GM06990 (cell line): ENCODE measurements around the gene CFD.

Experiments used
- DNase-seq: peaks from one replicate; pipeline ENCODE4 v3.0.0-alpha.2; 2011; ENCODE audit not compliant: insufficient read length; ENCODE audit errors: extremely low read depth
- H3K27me3 ChIP-seq: replicated peaks from 2 replicates; pipeline ENCODE4 v1.6.0; 2011; ENCODE audit warnings: low read length; ENCODE audit not compliant: control insufficient read depth, insufficient read depth
- H3K36me3 ChIP-seq: 2 replicates; pipeline ENCODE4 v1.5.1; 2011; ENCODE audit warnings: low read length; ENCODE audit not compliant: control insufficient read depth, insufficient read depth
- H3K4me3 ChIP-seq: replicated peaks from 2 replicates; pipeline ENCODE4 v1.5.1; 2011; ENCODE audit warnings: low read depth, mild to moderate bottlenecking, control low read depth, low read length
- TF ChIP-seq, protein P1 (sequence below): IDR thresholded peaks from 2 replicates; pipeline ENCODE4 v1.5.1; 2011; ENCODE audit warnings: low read length, control low read depth, mild to moderate bottlenecking, inconsistent platforms; ENCODE audit not compliant: insufficient read depth, poor library complexity, severe bottlenecking

Gene CFD

DNA sequence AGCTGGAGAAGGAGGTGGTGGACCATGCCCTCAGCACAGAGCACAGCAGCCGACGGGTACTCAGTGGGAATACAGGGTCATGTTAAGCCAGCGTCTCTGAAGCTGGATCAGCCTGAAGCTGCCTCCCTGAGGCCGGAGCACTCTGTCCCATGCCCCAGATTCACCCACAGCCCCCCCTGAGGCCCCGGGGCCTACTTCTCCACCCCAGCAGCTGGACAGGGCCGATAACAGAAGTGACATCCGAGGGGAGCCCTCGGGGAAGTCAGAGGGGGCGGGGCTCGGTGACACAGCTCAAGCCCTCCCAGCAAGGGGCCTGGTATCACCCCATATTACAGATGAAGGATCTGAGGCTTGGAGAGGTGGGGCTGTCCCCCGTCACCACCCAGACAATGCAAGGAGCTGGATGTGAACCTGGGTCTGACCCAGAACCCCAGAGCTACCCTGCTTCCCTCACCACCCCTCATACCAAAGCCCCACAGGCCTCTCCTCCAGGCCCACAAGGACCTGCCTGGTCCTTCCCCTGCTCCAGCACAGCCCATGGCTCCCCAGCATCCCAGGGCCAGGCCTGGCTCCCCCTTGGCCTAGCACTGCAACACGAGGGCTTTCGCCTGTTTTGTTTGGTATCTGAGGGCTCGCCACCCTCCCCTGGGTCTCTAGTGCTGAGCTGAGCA lies 47.9 kb downstream of the CFD start:
- Histone ChIP-seq H3K27me3 (no peaks in the 10 kb centered on the region), H3K36me3 (no peaks in the 10 kb centered on the region), H3K4me3 (no peak overlapping the region)
- peak; percentile 72 for DNase-seq
- TF ChIP-seq, protein P1, sequence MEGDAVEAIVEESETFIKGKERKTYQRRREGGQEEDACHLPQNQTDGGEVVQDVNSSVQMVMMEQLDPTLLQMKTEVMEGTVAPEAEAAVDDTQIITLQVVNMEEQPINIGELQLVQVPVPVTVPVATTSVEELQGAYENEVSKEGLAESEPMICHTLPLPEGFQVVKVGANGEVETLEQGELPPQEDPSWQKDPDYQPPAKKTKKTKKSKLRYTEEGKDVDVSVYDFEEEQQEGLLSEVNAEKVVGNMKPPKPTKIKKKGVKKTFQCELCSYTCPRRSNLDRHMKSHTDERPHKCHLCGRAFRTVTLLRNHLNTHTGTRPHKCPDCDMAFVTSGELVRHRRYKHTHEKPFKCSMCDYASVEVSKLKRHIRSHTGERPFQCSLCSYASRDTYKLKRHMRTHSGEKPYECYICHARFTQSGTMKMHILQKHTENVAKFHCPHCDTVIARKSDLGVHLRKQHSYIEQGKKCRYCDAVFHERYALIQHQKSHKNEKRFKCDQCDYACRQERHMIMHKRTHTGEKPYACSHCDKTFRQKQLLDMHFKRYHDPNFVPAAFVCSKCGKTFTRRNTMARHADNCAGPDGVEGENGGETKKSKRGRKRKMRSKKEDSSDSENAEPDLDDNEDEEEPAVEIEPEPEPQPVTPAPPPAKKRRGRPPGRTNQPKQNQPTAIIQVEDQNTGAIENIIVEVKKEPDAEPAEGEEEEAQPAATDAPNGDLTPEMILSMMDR: no peak

DNA sequence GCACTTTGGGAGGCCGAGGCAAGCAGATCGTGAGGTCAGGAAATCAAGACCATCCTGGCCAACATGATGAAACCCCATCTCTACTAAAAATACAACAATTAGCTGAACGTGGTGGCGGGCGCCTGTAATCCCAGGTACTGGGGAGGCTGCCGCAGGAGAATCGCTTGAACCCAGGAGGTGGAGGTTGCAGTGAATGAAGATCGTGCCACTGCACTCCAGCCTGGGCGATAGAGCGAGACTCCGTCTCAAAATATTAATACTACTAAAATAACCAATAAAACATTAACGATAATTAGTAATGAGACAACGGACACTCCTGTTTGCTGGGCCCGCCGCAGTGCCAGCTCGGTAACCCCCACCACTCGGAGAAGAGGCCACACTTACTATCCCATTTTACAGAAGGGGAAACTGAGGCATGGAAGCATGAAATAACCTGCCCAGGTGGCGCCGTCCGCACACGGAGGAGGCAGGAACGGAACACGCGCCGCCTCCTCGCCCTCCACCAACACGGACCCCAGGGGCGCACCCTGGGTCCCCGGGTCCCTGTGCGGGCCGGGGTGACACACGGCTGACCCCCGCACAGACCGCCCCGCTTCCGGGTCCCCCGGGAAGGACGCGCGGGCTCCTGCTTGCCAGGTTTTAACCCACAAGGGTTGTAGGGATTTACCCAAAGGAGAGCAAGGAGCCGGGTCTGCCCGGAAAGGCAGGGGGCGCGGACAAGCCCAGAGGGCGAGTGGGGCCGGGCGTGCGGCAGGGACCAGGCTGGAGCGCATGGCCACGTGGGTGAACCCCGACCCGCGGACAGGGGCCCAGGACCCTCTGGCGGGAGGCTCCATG lies 52.0 kb downstream of the CFD start:
- H3K27me3 ChIP-seq: no peaks in the 10 kb centered on the region
- no peak for DNase-seq
- H3K36me3 ChIP-seq: no peaks in the 10 kb centered on the region
- TF ChIP-seq, protein P1: no peak
- no peak overlapping the region for H3K4me3 ChIP-seq

DNA sequence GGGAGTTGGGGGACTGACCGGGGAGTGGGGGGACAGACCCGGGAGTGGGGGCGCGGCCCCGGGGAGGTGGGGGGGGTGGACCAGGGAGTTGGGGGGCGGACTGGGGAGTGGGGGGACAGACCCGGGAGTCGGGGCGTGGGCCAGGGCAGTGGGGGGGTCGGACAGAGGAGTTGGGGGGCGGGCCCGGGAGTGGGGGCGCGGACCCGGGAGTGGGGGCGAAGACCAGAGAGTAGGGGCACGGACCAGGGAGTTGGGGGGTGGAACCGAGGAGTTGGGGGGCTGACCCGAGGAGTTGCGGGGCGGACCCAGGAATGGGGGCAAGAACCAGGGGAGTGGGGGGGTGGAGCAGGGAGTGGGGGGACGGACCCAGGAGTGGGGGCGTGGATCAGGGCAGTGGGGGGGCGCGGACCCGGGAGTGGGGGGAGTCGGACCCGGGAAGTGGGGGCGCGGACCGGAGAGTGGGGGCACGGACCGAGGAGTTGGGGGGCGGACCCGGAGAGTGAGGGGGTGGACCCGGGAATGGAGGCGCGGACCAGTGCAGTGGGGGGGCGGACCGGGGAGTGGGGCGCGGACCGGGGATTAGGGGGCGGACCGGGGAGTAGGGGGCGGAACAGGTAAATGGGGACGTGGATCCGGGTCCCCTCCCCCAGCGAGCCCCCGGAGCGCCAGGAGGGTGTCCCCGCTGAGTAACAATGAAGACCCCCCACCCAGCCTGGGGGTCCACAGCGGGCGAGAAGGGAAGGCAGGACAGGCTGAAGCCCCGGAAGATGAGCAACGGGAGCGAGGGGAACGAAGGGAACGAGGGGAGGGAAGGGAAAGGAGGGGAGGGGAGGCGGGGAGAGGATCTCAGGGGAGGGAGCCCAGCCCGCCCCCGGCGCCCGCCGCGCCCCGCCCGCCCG lies 53.0 kb downstream of the CFD start:
- no peaks in the 10 kb centered on the region for H3K27me3 ChIP-seq
- peak; percentile 57 for DNase-seq
- TF ChIP-seq, protein P1: no peak
- peak overlapping the region; percentile 95 for H3K4me3 ChIP-seq
- no peaks in the 10 kb centered on the region for H3K36me3 ChIP-seq
